ENCODE data around the gene PIP4K2B. TPM values are rescaled to one million over a fixed set of nuclear protein-coding genes. Genes with fewer than 3 reads are reported as not detected.
A peak's percentile ranks its signal among the peaks of the same experiment; 100 is the strongest.
"Not testable (repeated sequence)": the region's sequence is repeated elsewhere in the genome, so short reads cannot be mapped to it uniquely, and the experiment has no call there.

The PIP4K2B gene
- total and polyA plus RNA-seq, 2 donors (not counting 1 experiment from before 2014, with no cell fraction given): 24.0 to 42.9 TPM

DNA sequence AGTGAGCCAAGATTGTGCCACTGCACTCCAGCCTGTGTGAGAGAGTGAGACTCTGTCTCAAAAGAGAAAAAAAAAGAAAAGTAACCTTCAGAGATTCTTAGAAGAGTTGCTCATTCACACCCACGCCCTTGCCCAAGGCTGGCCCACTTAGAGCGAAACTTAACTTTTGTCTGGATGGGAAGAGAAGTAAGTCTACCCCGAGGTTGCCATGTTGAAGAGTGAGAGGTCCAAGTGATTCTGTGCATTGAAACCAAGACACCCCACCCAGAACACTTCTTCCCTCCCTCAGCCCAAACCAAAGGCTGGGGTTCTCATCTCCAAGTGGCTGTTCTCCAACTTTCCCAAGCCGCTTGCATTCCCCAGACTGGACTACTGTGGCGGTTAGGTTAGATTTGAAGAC lies 71.6 kb downstream of the PIP4K2B start:
- H3K27me3 Mint-ChIP-seq: no peaks in the 10 kb centered on the region
- DNase-seq (no peak), ATAC-seq (ENCODE audit: low read depth) (no peak)
- Histone ChIP-seq H3K36me3 (replicated peaks in 1 of 2; ENCODE audit: control extremely low read depth in 1 of 2, control insufficient read depth in 1 of 2, extremely low read depth in 1 of 2, insufficient read depth in 2 of 2, low read length in 1 of 2) (peaks cover 0 to 15% of the 10 kb centered on the region in 2 experiments), H2AFZ (ENCODE audit: insufficient read depth, low read depth, low read length, poor library complexity, severe bottlenecking) (peak overlapping the region; percentile 24), H3K4me3 (ENCODE audit: control extremely low read depth in 1 of 5, extremely low read depth in 1 of 5, insufficient read depth in 1 of 5, low read depth in 2 of 5, low read length in 4 of 5) (peak overlapping the region in 3 of 5 experiments; percentile 2 to 51 (median 27)), H3K27ac (ENCODE audit: low read length in 2 of 2) (peak overlapping the region; percentile 7 to 64), H3K4me1 (ENCODE audit: control insufficient read depth in 2 of 2, insufficient read depth in 2 of 2, low read length in 2 of 2) (peaks cover 32 to 56% of the 10 kb centered on the region in 2 donors), H3K79me2 (ENCODE audit: control insufficient read depth, insufficient read depth, low read length) (no peaks in the 10 kb centered on the region), H3K9me3 (ENCODE audit: control extremely low read depth in 1 of 3, control insufficient read depth in 2 of 3, insufficient read depth in 1 of 3, low read length in 2 of 3) (peaks cover 0 to 13% (median 0%) of the 10 kb centered on the region in 3 donors), H3K9ac (ENCODE audit: low read length) (peak overlapping the region; percentile 34), H3K4me2 (replicated peaks; ENCODE audit: low read depth, low read length, poor library complexity, severe bottlenecking) (peak overlapping the region; percentile 93), H3K27me3 (replicated peaks in 1 of 4; ENCODE audit: control extremely low read depth in 1 of 4, control insufficient read depth in 3 of 4, insufficient read depth in 4 of 4, low read length in 3 of 4) (no peaks in the 10 kb centered on the region), H4K20me1 (ENCODE audit: control insufficient read depth, insufficient read depth, low read length, poor library complexity, severe bottlenecking) (no peaks in the 10 kb centered on the region)
- no peaks in the 10 kb centered on the region for H3K9me3 Mint-ChIP-seq (ENCODE audit: insufficient read depth)
- peak overlapping the region; percentile 86 for H3K27ac Mint-ChIP-seq
- peaks cover 48% of the 10 kb centered on the region for H3K4me1 Mint-ChIP-seq
- WGBS (ENCODE audit: insufficient coverage): no CpG with 5 or more reads among the region's 5 CpGs
- ChIA-PET CTCF (interaction anchor here (0.8 to 6.4 kb wide), 10 partner anchors 11 to 170 kb away, joined by 3 to 54 read pairs (median 4); partner anchors contain the start of gene EPOP), POLR2A (interaction anchor here (0.8 to 1.9 kb wide), 7 partner anchors 12 to 142 kb away, joined by 3 to 15 read pairs (median 4); partner anchors contain the start of genes LASP1 and MLLT6)
- TF ChIP-seq EZH2 (IDR thresholded peaks at IDR 0.05; ENCODE audit: borderline replicate concordance, insufficient read depth, low read depth, low read length, poor library complexity, severe bottlenecking): no peak
- TF ChIP-seq, protein P1, sequence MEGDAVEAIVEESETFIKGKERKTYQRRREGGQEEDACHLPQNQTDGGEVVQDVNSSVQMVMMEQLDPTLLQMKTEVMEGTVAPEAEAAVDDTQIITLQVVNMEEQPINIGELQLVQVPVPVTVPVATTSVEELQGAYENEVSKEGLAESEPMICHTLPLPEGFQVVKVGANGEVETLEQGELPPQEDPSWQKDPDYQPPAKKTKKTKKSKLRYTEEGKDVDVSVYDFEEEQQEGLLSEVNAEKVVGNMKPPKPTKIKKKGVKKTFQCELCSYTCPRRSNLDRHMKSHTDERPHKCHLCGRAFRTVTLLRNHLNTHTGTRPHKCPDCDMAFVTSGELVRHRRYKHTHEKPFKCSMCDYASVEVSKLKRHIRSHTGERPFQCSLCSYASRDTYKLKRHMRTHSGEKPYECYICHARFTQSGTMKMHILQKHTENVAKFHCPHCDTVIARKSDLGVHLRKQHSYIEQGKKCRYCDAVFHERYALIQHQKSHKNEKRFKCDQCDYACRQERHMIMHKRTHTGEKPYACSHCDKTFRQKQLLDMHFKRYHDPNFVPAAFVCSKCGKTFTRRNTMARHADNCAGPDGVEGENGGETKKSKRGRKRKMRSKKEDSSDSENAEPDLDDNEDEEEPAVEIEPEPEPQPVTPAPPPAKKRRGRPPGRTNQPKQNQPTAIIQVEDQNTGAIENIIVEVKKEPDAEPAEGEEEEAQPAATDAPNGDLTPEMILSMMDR (IDR thresholded peaks at IDR 0.05): no peak
- H3K4me3 Mint-ChIP-seq: peak overlapping the region; percentile 76
- intact Hi-C loops (cut with micrococcal nuclease): no loop called here

DNA sequence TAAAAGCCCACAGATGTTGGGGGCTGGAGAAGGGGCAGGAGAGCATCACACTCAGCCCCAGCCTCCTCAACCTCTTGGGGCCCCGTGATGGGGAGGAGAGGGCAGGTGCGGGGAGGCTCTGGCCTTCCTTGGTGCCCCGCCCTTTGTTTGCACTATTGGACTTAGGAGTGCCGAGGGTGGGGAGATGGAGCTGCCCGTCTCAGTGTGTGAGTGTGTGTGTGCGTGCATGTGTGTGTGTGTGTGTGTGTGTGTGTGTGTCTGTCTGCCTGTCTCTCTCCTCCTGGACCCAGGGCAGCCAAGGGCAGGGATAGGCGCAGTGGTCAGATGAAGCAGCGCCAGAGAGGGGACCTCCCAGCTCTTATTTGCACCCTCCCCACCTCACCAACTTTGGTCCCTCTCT lies 73.2 kb downstream of the PIP4K2B start:
- ATAC-seq (ENCODE audit: low read depth); H3K9me3 Mint-ChIP-seq (ENCODE audit: insufficient read depth); H3K27ac ChIP-seq (ENCODE audit: low read length in 2 of 2); H2AFZ ChIP-seq (ENCODE audit: insufficient read depth, low read depth, low read length, poor library complexity, severe bottlenecking); H3K4me3 Mint-ChIP-seq; H3K9ac ChIP-seq (ENCODE audit: low read length); intact Hi-C loops (cut with micrococcal nuclease); H3K4me2 ChIP-seq (replicated peaks; ENCODE audit: low read depth, low read length, poor library complexity, severe bottlenecking); H3K79me2 ChIP-seq (ENCODE audit: control insufficient read depth, insufficient read depth, low read length); DNase-seq; H3K27me3 Mint-ChIP-seq; POLR2A ChIA-PET; H3K4me3 ChIP-seq (ENCODE audit: control extremely low read depth in 1 of 5, extremely low read depth in 1 of 5, insufficient read depth in 1 of 5, low read depth in 2 of 5, low read length in 4 of 5); H3K27me3 ChIP-seq (replicated peaks in 1 of 4; ENCODE audit: control extremely low read depth in 1 of 4, control insufficient read depth in 3 of 4, insufficient read depth in 4 of 4, low read length in 3 of 4): not testable (repeated sequence)
- H3K9me3 ChIP-seq (ENCODE audit: control extremely low read depth in 1 of 3, control insufficient read depth in 2 of 3, insufficient read depth in 1 of 3, low read length in 2 of 3): peaks cover 0 to 13% (median 0%) of the 10 kb centered on the region in 3 donors
- peaks cover 32 to 53% of the 10 kb centered on the region in 2 donors for H3K4me1 ChIP-seq (ENCODE audit: control insufficient read depth in 2 of 2, insufficient read depth in 2 of 2, low read length in 2 of 2)
- H3K36me3 ChIP-seq (replicated peaks in 1 of 2; ENCODE audit: control extremely low read depth in 1 of 2, control insufficient read depth in 1 of 2, extremely low read depth in 1 of 2, insufficient read depth in 2 of 2, low read length in 1 of 2): peaks cover 0 to 27% of the 10 kb centered on the region in 2 experiments
- peaks cover 11% of the 10 kb centered on the region for H4K20me1 ChIP-seq (ENCODE audit: control insufficient read depth, insufficient read depth, low read length, poor library complexity, severe bottlenecking)
- Mint-ChIP-seq H3K27ac (peak overlapping the region; percentile 65), H3K4me1 (peaks cover 40% of the 10 kb centered on the region)
- WGBS (ENCODE audit: insufficient coverage): no CpG with 5 or more reads among the region's 8 CpGs
- CTCF ChIA-PET: interaction anchor here (0.7 to 1.4 kb wide), 2 partner anchors 9 to 168 kb away, joined by 3 to 4 read pairs; no protein-coding TSS in a partner anchor

Measured in B cell (primary cell).